Transverse colon (tissue), 4 donors: ENCODE measurements around the gene NADK2. TPM values are rescaled to one million over a fixed set of nuclear protein-coding genes. Genes with fewer than 3 reads are reported as not detected.
"Not testable (repeated sequence)": the region's sequence is repeated elsewhere in the genome, so short reads cannot be mapped to it uniquely, and the experiment has no call there.

Experiments used
- DNase-seq: peaks from one replicate; pipeline ENCODE4 v3.0.0-alpha.2; 2019
- H3K27ac ChIP-seq, 4 donors: fragments of 200-600 bp; sonication (generic); 2 replicates each; pipeline ENCODE4 v1.5.1; 2016 to 2018; ENCODE audit warnings: inconsistent platforms in 4 of 4
- H3K27me3 ChIP-seq: fragments of 200-600 bp; sonication (generic); 2 replicates; pipeline ENCODE4 v1.5.1; 2017; ENCODE audit warnings: inconsistent platforms
- H3K36me3 ChIP-seq, 4 donors: fragments of 200-600 bp; sonication (generic); 2 replicates each; pipeline ENCODE4 v1.5.1; 2017 to 2019; ENCODE audit warnings: inconsistent platforms in 4 of 4
- H3K4me1 ChIP-seq, 4 donors: fragments of 200-600 bp; sonication (generic); 2 replicates each; pipeline ENCODE4 v1.5.1; 2017 to 2020; ENCODE audit warnings: inconsistent platforms in 4 of 4
- H3K4me3 ChIP-seq, 4 donors: fragments of 200-600 bp; sonication (generic); 1 replicate in 1 of 4; 2 replicates in 3 of 4; pipeline versions ENCODE4 v1.5.1 to v1.6.1; 2017 to 2019; ENCODE audit warnings: inconsistent platforms in 4 of 4
- H3K9me3 ChIP-seq, 2 donors: fragments of 200-600 bp; sonication (generic); 2 replicates each; pipeline ENCODE4 v1.5.1; 2017 to 2019; ENCODE audit warnings: inconsistent platforms in 2 of 2
- CTCF ChIP-seq, 5 experiments: fragments of 200-600 bp in 3 of 5; fragments of 450-650 bp in 2 of 5; sonication (generic) in 3 of 5; IDR thresholded peaks; 1 replicate in 2 of 5; 2 replicates in 3 of 5; pipeline ENCODE4 v1.5.1; 2016 to 2017; ENCODE audit warnings: antibody characterized with exemption in 5 of 5, inconsistent platforms in 3 of 5, mild to moderate bottlenecking in 2 of 5, moderate library complexity in 1 of 5
- EP300 ChIP-seq: sonication (generic); formaldehyde crosslinking; IDR thresholded peaks from one replicate; pipeline ENCODE4 v1.6.1; 2017; ENCODE audit warnings: antibody characterized with exemption, low read depth
- POLR2A ChIP-seq: fragments of 450-650 bp; IDR thresholded peaks from one replicate; pipeline ENCODE4 v1.6.1; 2016; ENCODE audit warnings: antibody characterized with exemption, mild to moderate bottlenecking, moderate library complexity
- POLR2AphosphoS5 ChIP-seq, 3 donors: sonication (generic); formaldehyde crosslinking; IDR thresholded peaks; one replicate each; pipeline ENCODE4 v1.6.1; 2016; ENCODE audit warnings: antibody characterized with exemption in 3 of 3
- WGBS, 2 donors: methylation state at CpG; one replicate each; pipeline ENCODE4 v1.1.5; 2018; ENCODE audit warnings: low coverage in 1 of 2; 5-methylcytosine and 5-hydroxymethylcytosine counted together
- in situ Hi-C, 4 donors: fragments of 200-750 bp; cut with MboI; loops; one replicate each; pipeline versions ENCODE4 v1.15.0 to v1.15.1; 2017; ENCODE audit warnings: low sequenced_read_pairs in 3 of 4, low pct_ligation_motif_present in 1 of 4, low pct_unique_long_range_greater_than_20kb in 1 of 4
- intact Hi-C: fragments of 100-400 bp; cut with DNase I; formaldehyde crosslinking; loops from one replicate; pipeline ENCODE4 v1.15.1; 2023; ENCODE audit warnings: low total_unique reads
- total RNA-seq, 4 donors: library from RNA; depleted of rRNA; stranded (reverse); fragments of >200 nt; gene quantifications; one replicate each; pipeline ENCODE4 v1.1.0, GENCODE V29; 2016

The NADK2 gene
- 10 to 100 TPM; 14.6 to 31.4 (median 22.4) TPM for total RNA-seq

GRCh38 chr5:36241631-36242533, at the start of gene NADK2:
TSS of gene NADK2 (minus strand) at chr5:36241925. CDS start at chr5:36241798, 127 bp downstream.
- Histone ChIP-seq H3K4me3 (peak within 1 kb of the TSS; percentile 87 to 98 (median 91)), H3K36me3 (no peaks in the 10 kb centered on the region), H3K27me3 (no peaks in the 10 kb centered on the region), H3K27ac (peak within 1 kb of the TSS; percentile 98 to 99 (median 99)), H3K9me3 (no peaks in the 10 kb centered on the region), H3K4me1 (peaks cover 21 to 46% (median 36%) of the 10 kb centered on the region in 4 donors)
- in situ Hi-C loops, result loop anchor here in 1 of 4 donors (10.0 kb wide), 1 partner anchor 87 kb away; the partner anchor contains the start of genes LMBRD2 and SKP2
- WGBS, 2 donors, result 1% methylated on average over 58 of the region's 100 CpGs; no CpG with 5 or more reads in 1 of the 2 donors
- TF ChIP-seq CTCF (IDR thresholded peaks at IDR 0.05) (peak; percentile 51 to 75 (median 64)), EP300 (peak; percentile 59), POLR2AphosphoS5 (IDR thresholded peaks at IDR 0.05) (peak; percentile 80 to 89 (median 88)), POLR2A (peak; percentile 62)
- peak; percentile 95 for DNase-seq
- intact Hi-C loops, result loop anchor here (2.0 kb wide), 1 partner anchor 63 kb away; no protein-coding TSS in a partner anchor

- H3K36me3 ChIP-seq, result no peaks in the 10 kb centered on the region
- WGBS, 2 donors, result 31% methylated on average over 2 of the region's 2 CpGs
- DNase-seq, result no peak
- TF ChIP-seq POLR2A (no peak), POLR2AphosphoS5 (IDR thresholded peaks at IDR 0.05) (no peak), EP300 (no peak), CTCF (IDR thresholded peaks at IDR 0.05) (no peak)
- no peaks in the 10 kb centered on the region for H3K9me3 ChIP-seq
- intact Hi-C loops (no loop called here), in situ Hi-C loops (no loop called here)
- no peak overlapping the region for H3K27ac ChIP-seq
- no peaks in the 10 kb centered on the region for H3K4me1 ChIP-seq
- H3K27me3 ChIP-seq, result no peaks in the 10 kb centered on the region
- no peak overlapping the region for H3K4me3 ChIP-seq
Measured at GRCh38 chr5:36285837-36286615, 44.3 kb upstream of the NADK2 start.

GRCh38 chr5:36283775-36284174, 42.0 kb upstream of the NADK2 start:
- H3K27ac ChIP-seq, H3K36me3 ChIP-seq, H3K9me3 ChIP-seq, in situ Hi-C loops, H3K4me3 ChIP-seq, DNase-seq, H3K4me1 ChIP-seq, H3K27me3 ChIP-seq: not testable (repeated sequence)
- intact Hi-C loops, result loop anchor here (5.0 kb wide), 1 partner anchor 1069 kb away; no protein-coding TSS in a partner anchor
- 75 to 87% methylated on average over 3 of the region's 3 CpGs for WGBS, 2 donors

- Histone ChIP-seq H3K4me3 (no peak overlapping the region), H3K27ac (no peak overlapping the region), H3K9me3 (no peaks in the 10 kb centered on the region), H3K36me3 (no peaks in the 10 kb centered on the region), H3K4me1 (no peaks in the 10 kb centered on the region), H3K27me3 (no peaks in the 10 kb centered on the region)
- TF ChIP-seq POLR2AphosphoS5 (IDR thresholded peaks at IDR 0.05) (no peak), POLR2A (no peak), EP300 (no peak), CTCF (IDR thresholded peaks at IDR 0.05) (no peak)
- 77 to 78% methylated on average over 2 of the region's 2 CpGs for WGBS, 2 donors
- intact Hi-C loops (loop anchor here (5.0 kb wide), 1 partner anchor 1071 kb away; no protein-coding TSS in a partner anchor), in situ Hi-C loops (no loop called here)
- no peak for DNase-seq
Measured at GRCh38 chr5:36281626-36282025, 39.9 kb upstream of the NADK2 start.
